ENCODE measurements around the gene ACTN1.

ACTN1 gene

DNA sequence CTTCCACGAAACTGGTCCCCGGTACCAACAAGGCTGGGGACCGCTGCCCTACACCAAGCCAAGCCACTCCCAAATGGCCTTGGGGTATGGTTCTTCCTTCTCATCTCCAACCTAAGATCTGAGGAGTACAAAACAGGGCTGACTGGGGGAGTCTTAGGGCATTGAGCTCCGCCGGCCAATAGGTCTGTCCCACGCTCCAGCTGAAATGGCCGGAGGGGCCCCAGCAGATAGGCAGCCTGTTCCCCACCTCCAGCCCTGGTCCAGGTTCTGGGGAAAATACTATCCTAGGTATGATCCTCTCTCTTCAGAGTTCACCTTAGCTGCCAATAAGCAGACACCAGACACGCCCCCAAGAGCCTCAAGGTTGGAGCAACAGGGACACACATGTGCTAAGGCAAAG is 90.2 kb downstream of the ACTN1 start:
- no peak for DNase-seq (ENCODE audit: low read depth)

GRCh38 chr14:68888025-68888850 is 90.9 kb downstream of the ACTN1 start:
- no peak for DNase-seq (ENCODE audit: low read depth)

DNA sequence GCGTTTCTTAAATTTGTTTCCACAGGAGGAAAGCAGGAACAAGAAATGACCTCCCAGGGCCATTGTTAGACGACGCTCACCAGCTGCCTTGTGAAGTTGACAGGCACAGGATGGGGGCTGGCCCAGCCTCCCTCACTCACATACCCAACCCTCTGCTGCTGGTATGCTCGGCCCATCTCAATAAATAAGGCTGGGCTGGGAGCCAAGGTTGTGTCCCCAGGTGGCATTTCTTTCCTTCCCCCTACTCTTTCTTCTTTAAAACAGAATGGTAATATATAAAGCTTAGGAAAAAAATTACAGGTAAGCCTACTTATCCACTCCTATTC is 93.0 kb downstream of the ACTN1 start:
- DNase-seq (ENCODE audit: low read depth) = no peak

DNA sequence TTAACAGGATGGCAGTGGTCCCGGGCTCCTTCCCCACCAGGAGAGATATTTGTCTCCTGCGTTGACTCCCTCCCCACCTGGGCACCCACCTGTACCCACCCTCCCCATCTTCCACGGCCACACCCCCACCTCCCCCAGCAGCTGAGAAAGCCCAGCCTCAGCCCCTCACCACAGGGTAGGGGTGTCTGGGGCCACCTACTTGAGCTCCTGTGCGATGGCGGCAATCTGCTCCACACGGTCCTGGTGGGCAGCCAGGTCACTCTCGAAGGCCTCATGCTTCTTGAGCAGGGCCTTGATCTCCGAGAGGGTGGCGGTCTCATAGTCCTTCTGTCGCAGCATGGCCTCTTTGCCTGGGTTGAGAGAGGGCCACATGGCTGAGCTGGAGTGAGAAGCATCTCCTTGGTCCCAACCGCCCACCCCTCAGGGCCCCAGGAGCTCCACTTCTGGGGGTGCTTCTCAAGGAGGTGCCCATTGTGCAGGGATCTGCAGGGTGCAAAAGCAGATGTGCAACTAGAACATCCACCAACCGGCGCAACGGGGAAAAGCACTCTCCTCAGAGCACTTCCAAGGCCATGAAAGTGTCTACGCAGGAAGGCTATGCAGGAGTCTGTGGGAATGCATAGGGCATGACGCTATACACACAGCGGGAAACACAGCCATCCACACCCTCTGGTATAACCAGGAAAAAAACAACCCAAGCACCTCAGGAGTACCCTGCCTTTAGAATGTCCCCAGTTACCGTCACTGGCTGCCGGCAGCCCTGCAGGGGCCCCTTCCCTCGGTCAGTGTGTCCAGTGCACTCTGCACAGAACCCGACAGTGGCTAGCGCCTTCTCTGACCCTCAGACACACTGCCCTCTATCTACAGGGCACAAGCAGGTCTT is 93.6 kb downstream of the ACTN1 start:
- no peak for DNase-seq (ENCODE audit: low read depth)

DNA sequence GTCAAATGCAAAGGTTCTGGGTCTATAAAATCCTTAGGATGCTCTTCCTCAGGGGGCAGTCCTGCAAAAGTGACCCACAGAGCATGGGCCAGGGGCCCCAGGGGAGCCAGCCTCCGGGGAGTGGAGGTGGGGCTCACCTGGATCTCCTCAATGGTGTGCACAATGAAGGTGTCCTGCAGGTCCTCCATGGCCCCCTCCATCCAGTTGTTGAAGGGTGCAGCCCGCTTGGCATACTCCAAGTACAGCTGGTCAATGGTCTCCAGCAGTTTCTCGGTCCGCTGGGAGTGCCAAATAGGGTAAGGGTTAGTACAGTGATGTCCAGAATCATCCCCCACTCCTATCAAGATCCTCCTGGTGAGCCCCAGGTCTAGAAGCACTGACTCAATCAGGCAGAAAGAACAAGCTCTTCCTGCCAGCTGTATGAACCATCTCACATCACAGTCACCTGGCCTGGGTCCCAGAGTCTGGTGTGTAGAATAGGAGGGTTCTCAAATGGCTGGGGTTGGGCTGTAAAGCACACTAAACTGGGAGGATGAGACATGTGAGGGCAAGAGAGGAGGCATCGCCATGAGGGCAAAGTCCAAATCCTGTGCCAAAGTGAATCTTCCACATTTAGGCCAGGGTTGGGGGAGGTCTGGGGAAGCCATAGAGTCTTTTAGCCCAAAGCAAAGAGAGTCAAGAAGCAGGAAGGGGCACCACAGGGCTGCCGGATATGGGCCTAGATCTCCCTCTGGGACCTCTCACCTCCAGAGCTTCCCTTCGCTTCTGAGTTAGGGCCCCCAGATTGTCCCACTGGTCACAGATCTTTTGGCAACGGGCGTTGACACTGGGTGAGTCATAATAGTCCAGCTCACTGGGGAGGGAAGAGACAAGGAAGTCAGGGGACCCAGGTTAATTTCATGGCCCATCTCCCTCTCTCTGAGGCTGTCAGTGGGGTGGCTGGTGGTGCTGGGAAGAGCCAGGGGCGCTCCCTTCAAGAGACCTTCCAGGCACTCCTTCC is 94.8 kb downstream of the ACTN1 start:
- DNase-seq (ENCODE audit: low read depth) = no peak

DNA sequence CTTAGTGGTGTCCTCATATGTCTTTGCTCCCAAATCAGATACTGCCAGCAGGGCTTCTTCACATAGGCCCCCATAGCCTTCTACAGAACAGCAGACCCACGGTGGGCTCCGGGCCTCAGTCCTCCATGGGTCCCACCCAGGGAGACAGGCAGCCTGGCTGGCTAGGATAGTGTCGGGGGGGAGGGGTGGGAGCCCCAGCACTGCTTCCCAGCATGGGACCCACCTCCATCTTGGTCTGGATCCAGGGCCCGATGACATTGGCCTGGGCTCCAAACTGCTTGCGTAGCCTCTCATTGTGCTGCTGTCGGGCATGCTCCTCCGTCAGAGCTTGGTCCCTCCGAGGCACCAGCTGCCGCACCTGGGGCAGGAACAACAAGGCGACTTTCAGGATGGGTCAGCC is 96.9 kb downstream of the ACTN1 start:
- no peak for DNase-seq (ENCODE audit: low read depth)

GRCh38 chr14:68881396-68881795 is 97.7 kb downstream of the ACTN1 start:
- DNase-seq (ENCODE audit: low read depth) = no peak

- no peak for DNase-seq (ENCODE audit: low read depth)
These were observed 98.5 kb downstream of the ACTN1 start for GRCh38 chr14:68880581-68881105.

- no peak for DNase-seq (ENCODE audit: low read depth)
These were observed 99.1 kb downstream of the ACTN1 start for GRCh38 chr14:68879841-68880575.

- DNase-seq (ENCODE audit: low read depth) = no peak
These were observed 99.8 kb downstream of the ACTN1 start for GRCh38 chr14:68879321-68879781.

DNA sequence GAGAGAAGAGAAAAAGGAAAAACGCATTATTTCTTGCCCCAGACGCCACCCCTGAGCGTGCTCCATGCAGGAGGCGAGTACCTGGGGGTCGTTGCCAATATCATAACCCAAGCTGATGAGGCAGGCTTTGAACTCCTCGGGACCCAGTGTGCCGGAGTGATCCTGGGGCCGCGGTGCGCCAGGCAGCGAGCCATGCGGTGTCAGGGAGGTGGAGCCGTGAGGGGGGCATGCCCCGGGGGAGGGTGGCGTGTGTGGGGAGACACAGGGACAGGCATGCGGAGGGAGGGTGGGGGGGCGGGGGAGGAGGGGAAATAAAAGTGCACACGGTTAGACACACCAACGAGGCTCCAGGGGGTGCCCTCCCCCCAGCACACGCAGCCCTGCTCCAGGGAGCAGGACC is 100.2 kb downstream of the ACTN1 start:
- no peak for DNase-seq (ENCODE audit: low read depth)

GRCh38 chr14:68877993-68878575 is 101.0 kb downstream of the ACTN1 start:
- DNase-seq (ENCODE audit: low read depth) = no peak

GRCh38 chr14:68876976-68877375 is 102.1 kb downstream of the ACTN1 start:
- DNase-seq (ENCODE audit: low read depth) = no peak

DNA sequence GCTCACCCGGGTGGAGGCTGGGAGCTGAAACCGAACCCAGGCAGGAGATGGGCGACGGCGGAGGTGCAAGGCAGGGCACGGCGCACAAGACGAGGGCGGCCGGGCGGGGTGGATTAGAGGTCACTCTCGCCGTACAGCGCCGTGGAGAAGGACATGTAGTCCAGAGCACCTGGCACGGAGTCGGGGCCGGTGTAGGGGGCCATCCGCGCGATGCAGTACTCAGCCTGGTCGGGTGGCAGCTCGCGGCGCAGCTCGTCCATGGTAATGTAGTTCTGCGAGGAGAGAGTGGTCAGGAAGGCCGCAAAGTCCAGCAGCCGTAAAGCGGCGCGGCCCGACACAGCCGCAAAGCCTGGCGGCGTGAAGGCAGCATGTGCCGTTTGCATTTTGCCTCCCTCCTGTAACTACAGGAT is 104.4 kb downstream of the ACTN1 start:
- no peak for DNase-seq (ENCODE audit: low read depth)

DNA sequence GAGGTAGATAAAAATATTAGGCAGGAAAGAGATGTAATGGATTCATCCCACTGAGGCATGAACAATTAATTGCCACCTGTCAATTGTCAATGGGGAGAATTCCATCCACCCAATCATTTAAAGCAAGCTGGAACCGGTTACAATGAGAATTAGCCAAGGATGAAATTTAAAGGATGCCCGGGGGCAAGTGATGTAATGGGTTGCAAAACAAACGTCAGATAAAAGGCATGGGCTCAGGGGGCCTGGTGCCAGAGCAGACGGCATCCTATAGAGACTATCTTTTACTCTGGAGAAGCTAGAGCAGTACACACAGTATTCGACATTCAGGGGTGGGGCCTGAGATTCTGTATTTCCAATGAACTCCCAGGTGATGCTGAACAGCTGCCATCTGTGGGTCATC is 105.7 kb downstream of the ACTN1 start:
- DNase-seq (ENCODE audit: low read depth) = no peak

DNA sequence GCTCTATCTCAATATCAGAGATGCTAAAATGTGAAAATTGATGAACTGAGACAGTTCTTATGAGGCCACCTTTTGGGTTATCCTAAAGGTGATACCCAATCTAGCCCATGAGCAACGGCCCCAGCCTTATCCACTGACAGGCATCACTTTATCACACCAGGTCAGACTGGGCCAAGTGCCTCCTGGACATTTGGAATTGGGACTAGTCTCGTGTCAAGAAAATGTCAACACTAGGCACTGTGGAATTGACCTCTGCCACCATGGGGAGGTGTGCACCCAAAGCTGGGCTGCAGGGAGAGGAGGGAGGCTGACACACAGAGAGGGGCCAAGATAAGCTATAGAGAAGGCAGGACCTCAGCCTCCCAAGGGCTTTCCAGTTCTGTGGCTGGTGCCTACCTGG is 107.7 kb downstream of the ACTN1 start:
- no peak for DNase-seq (ENCODE audit: low read depth)

- DNase-seq (ENCODE audit: low read depth) = no peak
These were observed 112.0 kb downstream of the ACTN1 start for GRCh38 chr14:68866991-68867533.

DNA sequence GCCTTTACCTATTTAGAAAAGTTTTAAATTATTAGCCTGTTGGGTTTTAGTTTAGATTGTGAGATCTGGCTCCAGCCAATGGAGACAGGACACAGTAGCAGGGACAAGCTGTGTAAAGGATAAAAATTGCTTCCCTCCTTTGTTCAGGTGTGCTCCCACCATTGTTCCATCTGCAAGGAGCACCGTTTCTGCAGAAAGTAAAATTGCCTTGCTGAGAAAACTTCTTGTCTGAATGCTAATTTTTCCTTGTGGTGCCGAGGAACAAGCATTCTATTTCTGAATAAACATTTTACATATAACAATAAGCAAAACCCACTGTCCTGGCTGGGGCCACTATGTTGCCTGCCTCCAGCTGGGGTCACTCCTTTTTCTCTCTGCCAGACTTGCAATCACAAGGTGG is 113.6 kb downstream of the ACTN1 start:
- DNase-seq (ENCODE audit: low read depth) = no peak

DNA sequence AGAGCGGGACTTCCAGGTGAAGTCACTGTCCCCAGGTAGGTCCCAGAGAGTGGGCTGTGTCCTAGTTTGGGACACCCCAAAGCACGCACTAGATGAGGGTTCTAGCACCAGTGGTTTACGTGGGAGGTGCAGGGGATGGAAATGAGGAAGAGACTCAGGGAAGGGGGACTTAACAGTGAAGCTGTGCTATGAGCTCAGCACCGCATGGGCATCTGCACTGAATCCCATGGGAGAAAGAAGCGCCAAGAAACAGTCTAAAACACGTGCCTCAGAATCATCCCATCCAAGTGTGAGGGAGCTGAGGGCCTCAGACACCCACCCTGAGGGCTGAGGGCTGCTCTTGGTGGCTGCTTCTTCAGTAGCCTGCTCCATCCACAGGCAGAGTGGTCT is 114.7 kb downstream of the ACTN1 start:
- DNase-seq (ENCODE audit: low read depth) = no peak

- no peak for DNase-seq (ENCODE audit: low read depth)
These were observed 115.3 kb downstream of the ACTN1 start for GRCh38 chr14:68863610-68864360.

Measured in stimulated activated CD8-positive, alpha-beta memory T cell treated with anti-CD3 and anti-CD28 coated beads, Interleukin-12 subunit alpha, Interleukin-12 subunit beta, amount 100 ng/mL, for 1 hour (primary cell).